ENCODE results near the gene ANKDD1A.
A peak's percentile ranks its signal among the peaks of the same experiment; 100 is the strongest.

The ANKDD1A gene

DNA sequence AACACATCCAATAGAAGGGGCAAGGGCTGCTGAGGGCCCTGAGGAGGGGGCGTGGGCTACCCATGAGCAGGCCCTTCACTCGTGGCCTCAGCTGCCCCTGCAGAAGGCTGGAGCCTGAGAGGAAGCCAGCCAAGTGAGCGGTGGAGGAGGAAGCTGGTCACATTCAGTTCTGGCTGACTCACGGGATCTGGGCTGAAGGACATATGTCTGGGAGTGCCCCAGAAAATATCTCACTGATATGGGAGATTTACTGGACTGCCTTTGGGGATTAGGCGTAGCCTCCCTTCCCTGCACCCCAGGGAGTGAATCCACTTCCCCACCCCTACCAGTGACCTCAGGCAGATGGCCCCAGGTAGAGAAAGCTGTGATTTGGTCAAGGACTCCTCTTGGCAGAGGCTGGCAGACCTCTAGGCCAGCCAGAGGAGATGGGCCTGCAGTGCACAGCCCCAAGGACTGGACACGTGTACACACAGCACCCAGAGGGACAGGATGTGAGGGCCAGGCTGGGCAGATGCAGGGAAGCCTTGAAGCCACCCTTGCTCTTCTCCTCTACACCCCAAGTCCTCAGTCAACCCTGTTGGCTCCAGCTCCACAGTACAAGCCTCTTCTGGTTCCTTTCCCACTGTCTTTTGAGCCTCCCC lies 14.2 kb upstream of the ANKDD1A start:
- no peak overlapping the region for H3K9ac ChIP-seq (ENCODE audit: low read depth, low read length)

DNA sequence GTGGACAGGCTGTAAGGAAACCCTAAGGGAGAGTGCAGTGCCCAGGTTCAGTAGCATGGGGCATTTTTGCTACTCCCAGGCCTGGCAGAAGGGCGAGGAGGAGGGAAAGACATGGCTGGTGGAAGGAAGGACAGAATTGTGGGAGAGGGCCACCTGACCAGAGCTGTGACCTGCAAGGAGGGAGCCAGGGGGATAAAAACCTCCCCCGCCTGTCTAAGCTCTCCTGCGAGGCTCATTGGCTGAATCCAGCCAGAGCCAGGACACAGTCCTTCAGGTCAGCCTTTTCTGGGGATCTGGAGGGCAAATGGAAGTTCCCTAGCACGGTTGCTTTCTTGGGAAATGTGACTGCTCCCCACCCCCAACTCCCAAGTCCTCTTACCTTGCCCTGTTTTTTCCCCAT lies 13.3 kb upstream of the ANKDD1A start:
- Histone ChIP-seq H3K36me3 (ENCODE audit: control insufficient read depth, insufficient read depth, low read length) (no peaks in the 10 kb centered on the region), H3K4me1 (ENCODE audit: control insufficient read depth, insufficient read depth, low read length) (peaks cover 14% of the 10 kb centered on the region), H3K9ac (ENCODE audit: low read depth, low read length) (no peak overlapping the region), H3K4me3 (ENCODE audit: low read depth, low read length) (no peak overlapping the region), H3K27me3 (ENCODE audit: control insufficient read depth, insufficient read depth, low read length) (no peaks in the 10 kb centered on the region), H3K9me3 (ENCODE audit: control insufficient read depth, insufficient read depth, low read length) (peaks cover 3% of the 10 kb centered on the region)

More for the DNA sequence above, 14.2 kb upstream of the ANKDD1A start:
- Histone ChIP-seq H3K27me3 (ENCODE audit: control insufficient read depth, insufficient read depth, low read length) (no peaks in the 10 kb centered on the region), H3K4me3 (ENCODE audit: low read depth, low read length) (no peak overlapping the region), H3K36me3 (ENCODE audit: control insufficient read depth, insufficient read depth, low read length) (no peaks in the 10 kb centered on the region), H3K4me1 (ENCODE audit: control insufficient read depth, insufficient read depth, low read length) (peaks cover 16% of the 10 kb centered on the region), H3K9me3 (ENCODE audit: control insufficient read depth, insufficient read depth, low read length) (peaks cover 3% of the 10 kb centered on the region)

DNA sequence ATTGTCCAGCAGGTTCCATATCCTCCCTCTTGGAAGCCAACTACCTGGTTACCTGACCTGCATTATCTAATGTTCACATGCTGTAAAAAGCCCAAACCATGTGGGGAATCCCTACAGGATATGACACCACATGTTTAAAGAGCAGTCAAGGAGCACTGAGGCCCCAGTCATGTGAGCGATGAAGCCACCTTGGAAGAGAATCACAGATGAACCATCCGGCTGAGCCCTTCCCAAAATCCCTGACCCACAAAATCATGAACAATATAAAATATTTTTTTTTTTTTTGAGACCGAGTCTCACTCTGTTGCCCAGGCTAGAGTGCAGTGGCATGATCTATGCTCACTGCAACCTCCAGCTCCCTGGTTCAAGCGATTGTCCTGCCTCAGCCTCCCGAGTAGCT lies 10.6 kb upstream of the ANKDD1A start:
- Histone ChIP-seq H3K9ac (ENCODE audit: low read depth, low read length) (no peak overlapping the region), H3K27me3 (ENCODE audit: control insufficient read depth, insufficient read depth, low read length) (no peaks in the 10 kb centered on the region), H3K4me3 (ENCODE audit: low read depth, low read length) (no peak overlapping the region), H3K36me3 (ENCODE audit: control insufficient read depth, insufficient read depth, low read length) (no peaks in the 10 kb centered on the region), H3K9me3 (ENCODE audit: control insufficient read depth, insufficient read depth, low read length) (peaks cover 5% of the 10 kb centered on the region), H3K4me1 (ENCODE audit: control insufficient read depth, insufficient read depth, low read length) (peaks cover 6% of the 10 kb centered on the region)

DNA sequence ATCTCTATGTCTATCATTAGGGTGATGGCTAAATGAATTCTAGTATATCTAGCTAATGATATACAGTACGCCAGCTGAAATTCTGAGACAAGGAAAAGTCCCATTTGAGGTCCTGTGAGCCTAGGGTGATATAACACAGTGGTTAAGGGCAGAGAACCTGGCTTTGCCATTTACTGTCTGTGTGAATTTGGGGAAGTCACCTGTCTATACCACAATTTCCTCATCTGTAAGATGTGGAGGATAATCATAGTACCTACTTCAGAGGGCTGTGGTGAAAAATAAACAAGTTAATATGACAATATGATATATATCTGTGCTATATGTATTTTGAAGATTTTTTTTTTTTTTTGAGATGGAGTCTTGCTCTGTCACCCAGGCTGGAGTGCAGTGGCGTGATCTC lies 9.8 kb upstream of the ANKDD1A start:
- H3K4me3 ChIP-seq (ENCODE audit: low read depth, low read length), result no peak overlapping the region

DNA sequence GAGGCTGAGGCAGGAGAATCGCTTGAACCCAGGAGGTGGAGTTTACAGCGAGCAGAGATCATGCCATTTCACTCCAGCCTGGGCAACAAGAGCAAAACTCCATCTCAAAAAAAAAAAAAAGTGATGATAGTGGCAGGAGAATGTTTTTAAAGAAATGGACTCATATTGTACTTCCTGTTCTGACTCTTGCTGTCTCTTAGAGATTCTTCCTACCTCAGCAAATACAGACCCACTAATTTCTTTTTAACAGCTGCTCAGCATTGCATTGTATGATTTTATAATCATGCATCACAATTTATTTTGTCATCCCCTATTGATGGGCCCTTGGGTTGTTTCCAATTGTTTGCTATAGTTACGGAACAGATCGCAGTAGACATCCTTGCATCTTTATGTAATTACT lies 8.8 kb upstream of the ANKDD1A start:
- no peaks in the 10 kb centered on the region for H3K27me3 ChIP-seq (ENCODE audit: control insufficient read depth, insufficient read depth, low read length)
- H3K9me3 ChIP-seq (ENCODE audit: control insufficient read depth, insufficient read depth, low read length), result peaks cover 14% of the 10 kb centered on the region
- H3K4me3 ChIP-seq (ENCODE audit: low read depth, low read length), result no peak overlapping the region
- H3K36me3 ChIP-seq (ENCODE audit: control insufficient read depth, insufficient read depth, low read length), result no peaks in the 10 kb centered on the region
- no peak overlapping the region for H3K9ac ChIP-seq (ENCODE audit: low read depth, low read length)
- peaks cover 6% of the 10 kb centered on the region for H3K4me1 ChIP-seq (ENCODE audit: control insufficient read depth, insufficient read depth, low read length)

More for the DNA sequence above, 9.8 kb upstream of the ANKDD1A start:
- Histone ChIP-seq H3K9me3 (ENCODE audit: control insufficient read depth, insufficient read depth, low read length) (peaks cover 12% of the 10 kb centered on the region), H3K36me3 (ENCODE audit: control insufficient read depth, insufficient read depth, low read length) (no peaks in the 10 kb centered on the region), H3K27me3 (ENCODE audit: control insufficient read depth, insufficient read depth, low read length) (no peaks in the 10 kb centered on the region), H3K4me1 (ENCODE audit: control insufficient read depth, insufficient read depth, low read length) (peaks cover 6% of the 10 kb centered on the region), H3K9ac (ENCODE audit: low read depth, low read length) (no peak overlapping the region)

DNA sequence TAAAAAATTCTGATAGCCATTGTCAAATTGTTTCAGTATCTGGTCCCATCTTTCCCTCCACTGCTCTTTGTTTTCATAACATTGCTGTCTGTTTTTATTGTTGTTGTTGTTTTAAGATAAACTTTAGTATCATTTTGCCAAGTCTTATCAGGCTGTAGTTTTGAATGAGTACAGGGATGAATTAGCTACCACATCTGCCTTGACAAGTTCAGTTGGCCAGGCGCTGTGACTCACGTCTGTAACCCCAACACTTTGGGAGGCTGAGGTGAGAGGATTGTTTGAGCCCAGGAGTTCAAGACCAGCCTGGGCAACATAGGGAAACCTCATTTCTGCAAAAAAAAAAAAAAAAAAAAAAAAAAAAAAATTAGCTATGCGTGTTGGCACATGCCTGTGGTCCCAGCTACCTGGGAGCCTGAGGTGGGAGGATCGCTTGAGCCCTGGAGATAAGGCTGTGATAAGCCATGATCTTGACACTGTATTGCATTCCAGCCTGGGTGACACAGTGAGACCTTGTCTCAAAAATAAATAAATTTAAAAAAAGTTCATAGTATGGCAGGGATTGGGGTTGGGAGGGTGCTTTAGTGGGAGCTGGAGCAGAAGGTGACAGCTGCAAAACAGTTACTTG lies 8.3 kb upstream of the ANKDD1A start:
- Histone ChIP-seq H3K9me3 (ENCODE audit: control insufficient read depth, insufficient read depth, low read length) (peaks cover 14% of the 10 kb centered on the region), H3K27me3 (ENCODE audit: control insufficient read depth, insufficient read depth, low read length) (no peaks in the 10 kb centered on the region), H3K4me3 (ENCODE audit: low read depth, low read length) (no peak overlapping the region), H3K36me3 (ENCODE audit: control insufficient read depth, insufficient read depth, low read length) (no peaks in the 10 kb centered on the region), H3K9ac (ENCODE audit: low read depth, low read length) (no peak overlapping the region), H3K4me1 (ENCODE audit: control insufficient read depth, insufficient read depth, low read length) (peaks cover 6% of the 10 kb centered on the region)

DNA sequence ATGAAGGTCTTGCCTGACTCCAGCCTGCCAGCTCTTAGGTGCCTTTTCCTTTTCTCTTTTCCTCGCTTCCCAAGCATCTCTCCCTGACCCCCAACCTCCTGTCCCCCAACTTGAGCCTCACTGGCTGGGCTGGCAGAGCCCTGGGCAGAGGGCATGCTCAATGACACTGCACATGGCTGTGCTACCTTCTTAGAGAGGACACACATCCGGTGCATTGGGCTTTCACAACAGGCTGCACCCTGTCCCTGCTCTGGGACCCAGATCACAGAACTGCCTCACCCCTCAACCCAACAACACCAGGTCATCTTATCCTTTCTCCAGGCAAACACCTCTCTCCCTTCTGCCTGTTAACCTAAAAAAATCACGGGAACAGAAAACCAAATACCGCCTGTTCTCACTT lies 7.5 kb upstream of the ANKDD1A start:
- Histone ChIP-seq H3K4me1 (ENCODE audit: control insufficient read depth, insufficient read depth, low read length) (peaks cover 6% of the 10 kb centered on the region), H3K9me3 (ENCODE audit: control insufficient read depth, insufficient read depth, low read length) (peaks cover 14% of the 10 kb centered on the region), H3K9ac (ENCODE audit: low read depth, low read length) (no peak overlapping the region), H3K36me3 (ENCODE audit: control insufficient read depth, insufficient read depth, low read length) (no peaks in the 10 kb centered on the region), H3K27me3 (ENCODE audit: control insufficient read depth, insufficient read depth, low read length) (no peaks in the 10 kb centered on the region), H3K4me3 (ENCODE audit: low read depth, low read length) (no peak overlapping the region)

DNA sequence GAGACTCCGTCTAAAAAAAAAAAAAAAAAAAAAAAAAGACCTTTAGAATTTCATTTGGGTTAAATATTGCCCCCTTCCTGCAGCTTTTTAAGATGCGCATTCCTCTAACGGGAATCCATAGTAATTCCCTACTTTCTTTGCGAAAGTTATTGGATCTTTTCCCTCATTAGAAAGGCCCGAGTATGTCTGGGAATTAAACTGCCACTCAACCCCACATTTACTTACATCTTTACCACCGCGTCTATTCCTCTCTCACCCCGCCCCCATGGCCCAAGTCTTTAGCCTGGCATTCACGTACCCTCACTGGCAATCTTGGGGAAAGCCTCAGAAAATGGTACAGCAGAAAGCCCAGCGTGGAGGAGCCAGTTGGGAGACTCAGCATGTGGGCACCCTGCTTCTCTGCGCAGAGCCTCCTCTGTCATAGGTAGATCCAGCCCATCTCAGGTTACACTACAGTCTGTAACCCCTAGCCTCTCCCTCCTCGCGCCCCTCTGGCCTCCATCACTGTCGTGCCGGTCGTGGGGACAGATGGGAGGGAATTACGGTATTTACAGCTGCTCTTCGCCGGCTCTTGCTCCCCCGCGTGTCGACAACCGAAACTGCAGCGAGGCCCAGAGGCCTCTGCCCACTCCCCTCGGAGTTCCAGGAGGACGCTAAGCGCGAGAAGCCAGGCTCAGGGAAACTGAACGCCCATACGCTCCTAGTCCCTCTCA lies 6.4 kb upstream of the ANKDD1A start:
- Histone ChIP-seq H3K4me1 (ENCODE audit: control insufficient read depth, insufficient read depth, low read length) (peaks cover 6% of the 10 kb centered on the region), H3K36me3 (ENCODE audit: control insufficient read depth, insufficient read depth, low read length) (no peaks in the 10 kb centered on the region), H3K27me3 (ENCODE audit: control insufficient read depth, insufficient read depth, low read length) (peaks cover 3% of the 10 kb centered on the region), H3K9ac (ENCODE audit: low read depth, low read length) (no peak overlapping the region), H3K4me3 (ENCODE audit: low read depth, low read length) (peak overlapping the region; percentile 34), H3K9me3 (ENCODE audit: control insufficient read depth, insufficient read depth, low read length) (peaks cover 14% of the 10 kb centered on the region)

DNA sequence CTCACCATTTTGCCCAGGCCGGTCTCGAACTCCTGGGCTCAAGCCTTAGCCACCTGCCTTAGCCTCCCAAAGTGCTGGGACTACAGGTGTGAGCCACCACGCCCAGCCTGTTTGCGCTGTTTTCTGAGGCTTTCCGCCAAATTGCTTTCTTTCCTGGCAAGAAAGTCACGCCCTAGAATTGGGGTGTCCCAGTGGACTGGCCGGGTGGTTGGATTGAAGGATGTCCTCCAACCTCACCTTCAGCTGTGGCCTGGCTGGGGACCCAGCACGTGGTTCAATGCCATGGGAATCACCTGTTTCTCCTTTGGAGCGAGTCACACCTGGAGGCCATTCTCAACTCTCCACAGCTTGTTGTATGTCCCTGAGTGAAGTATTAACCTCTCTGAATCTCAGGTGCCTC lies 5.8 kb upstream of the ANKDD1A start:
- H3K9ac ChIP-seq (ENCODE audit: low read depth, low read length), result no peak overlapping the region
- H3K4me1 ChIP-seq (ENCODE audit: control insufficient read depth, insufficient read depth, low read length), result peaks cover 6% of the 10 kb centered on the region
- H3K4me3 ChIP-seq (ENCODE audit: low read depth, low read length), result no peak overlapping the region
- H3K27me3 ChIP-seq (ENCODE audit: control insufficient read depth, insufficient read depth, low read length), result peaks cover 8% of the 10 kb centered on the region
- H3K9me3 ChIP-seq (ENCODE audit: control insufficient read depth, insufficient read depth, low read length), result peaks cover 14% of the 10 kb centered on the region
- H3K36me3 ChIP-seq (ENCODE audit: control insufficient read depth, insufficient read depth, low read length), result no peaks in the 10 kb centered on the region

DNA sequence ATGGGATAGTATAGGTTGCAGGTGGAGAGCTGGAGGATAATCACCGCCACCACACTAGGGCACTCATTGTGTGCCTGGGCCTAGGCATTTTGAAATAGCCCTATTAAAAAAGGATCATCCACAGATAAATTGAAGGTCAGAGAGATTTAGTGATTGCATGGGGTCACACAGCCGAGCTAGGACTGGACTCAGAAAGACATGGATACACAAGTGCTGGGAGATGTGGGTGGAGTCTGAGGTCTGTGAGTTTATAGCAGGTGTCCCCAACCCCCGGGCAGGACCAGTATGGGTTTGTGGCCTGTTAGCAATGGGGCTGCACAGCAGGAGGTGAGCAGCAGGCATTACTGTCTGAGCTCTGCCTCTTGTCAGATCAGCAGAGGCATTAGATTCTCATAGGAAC lies 5.3 kb upstream of the ANKDD1A start:
- Histone ChIP-seq H3K36me3 (ENCODE audit: control insufficient read depth, insufficient read depth, low read length) (no peaks in the 10 kb centered on the region), H3K9ac (ENCODE audit: low read depth, low read length) (no peak overlapping the region), H3K4me1 (ENCODE audit: control insufficient read depth, insufficient read depth, low read length) (peaks cover 6% of the 10 kb centered on the region), H3K4me3 (ENCODE audit: low read depth, low read length) (no peak overlapping the region), H3K9me3 (ENCODE audit: control insufficient read depth, insufficient read depth, low read length) (peaks cover 12% of the 10 kb centered on the region), H3K27me3 (ENCODE audit: control insufficient read depth, insufficient read depth, low read length) (peaks cover 12% of the 10 kb centered on the region)

DNA sequence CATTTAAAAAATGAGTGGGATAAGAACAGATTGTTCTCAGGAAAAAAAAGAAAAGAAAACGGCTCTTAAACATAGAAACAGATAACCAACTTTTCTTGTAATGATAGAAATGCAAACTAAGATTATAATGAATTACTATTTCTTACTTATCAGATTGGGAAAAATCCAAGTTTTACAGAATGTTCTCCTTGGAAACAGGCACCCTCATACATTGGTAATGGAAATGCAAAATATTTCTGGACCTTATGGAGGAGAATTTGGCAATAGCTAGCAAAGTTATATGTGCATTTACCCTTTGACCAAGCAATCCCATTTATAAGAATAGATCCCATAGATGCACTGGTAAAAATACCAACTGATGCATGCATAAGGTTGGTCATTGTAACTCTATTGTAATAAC lies 3.7 kb upstream of the ANKDD1A start:
- no peak overlapping the region for H3K9ac ChIP-seq (ENCODE audit: low read depth, low read length)
- H3K4me1 ChIP-seq (ENCODE audit: control insufficient read depth, insufficient read depth, low read length), result peaks cover 6% of the 10 kb centered on the region
- no peaks in the 10 kb centered on the region for H3K36me3 ChIP-seq (ENCODE audit: control insufficient read depth, insufficient read depth, low read length)
- peaks cover 23% of the 10 kb centered on the region for H3K27me3 ChIP-seq (ENCODE audit: control insufficient read depth, insufficient read depth, low read length)
- H3K4me3 ChIP-seq (ENCODE audit: low read depth, low read length), result no peak overlapping the region
- peaks cover 12% of the 10 kb centered on the region for H3K9me3 ChIP-seq (ENCODE audit: control insufficient read depth, insufficient read depth, low read length)

DNA sequence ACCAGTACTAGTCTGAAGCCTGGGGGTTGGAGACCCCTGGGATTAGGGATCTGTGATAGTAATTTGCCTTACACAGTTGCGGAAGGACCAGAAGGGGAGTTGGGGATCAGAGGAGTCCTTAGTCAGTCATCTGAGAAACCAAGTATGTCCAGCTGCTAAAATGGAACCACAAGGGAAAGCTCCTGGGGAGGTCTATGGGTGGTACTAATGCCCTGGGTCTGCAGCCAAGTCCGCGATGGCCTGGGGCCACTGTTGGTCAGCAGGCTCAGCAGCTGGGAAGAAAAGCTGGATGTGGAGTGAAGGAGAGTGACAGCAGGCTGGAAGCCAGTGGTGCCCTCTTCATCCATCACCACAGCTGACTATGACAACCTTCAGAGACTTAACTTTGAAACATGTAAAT lies 2.2 kb upstream of the ANKDD1A start:
- Histone ChIP-seq H3K27me3 (ENCODE audit: control insufficient read depth, insufficient read depth, low read length) (peaks cover 30% of the 10 kb centered on the region), H3K4me3 (ENCODE audit: low read depth, low read length) (no peak overlapping the region), H3K36me3 (ENCODE audit: control insufficient read depth, insufficient read depth, low read length) (no peaks in the 10 kb centered on the region), H3K9me3 (ENCODE audit: control insufficient read depth, insufficient read depth, low read length) (peaks cover 12% of the 10 kb centered on the region), H3K4me1 (ENCODE audit: control insufficient read depth, insufficient read depth, low read length) (no peaks in the 10 kb centered on the region), H3K9ac (ENCODE audit: low read depth, low read length) (no peak overlapping the region)

Measured in iPS-15b (cell line).